ENCODE results near the gene A4GALT.

The A4GALT gene

GRCh38 chr22:42700901-42701300 is 19.8 kb downstream of the A4GALT start:
- DNase-seq (ENCODE audit: low spot score), result no peak

- no peak for DNase-seq (ENCODE audit: low spot score)
Measured at GRCh38 chr22:42700355-42700754, 20.3 kb downstream of the A4GALT start.

- DNase-seq (ENCODE audit: low spot score), result no peak
Measured at GRCh38 chr22:42699976-42700352, 20.7 kb downstream of the A4GALT start.

DNA sequence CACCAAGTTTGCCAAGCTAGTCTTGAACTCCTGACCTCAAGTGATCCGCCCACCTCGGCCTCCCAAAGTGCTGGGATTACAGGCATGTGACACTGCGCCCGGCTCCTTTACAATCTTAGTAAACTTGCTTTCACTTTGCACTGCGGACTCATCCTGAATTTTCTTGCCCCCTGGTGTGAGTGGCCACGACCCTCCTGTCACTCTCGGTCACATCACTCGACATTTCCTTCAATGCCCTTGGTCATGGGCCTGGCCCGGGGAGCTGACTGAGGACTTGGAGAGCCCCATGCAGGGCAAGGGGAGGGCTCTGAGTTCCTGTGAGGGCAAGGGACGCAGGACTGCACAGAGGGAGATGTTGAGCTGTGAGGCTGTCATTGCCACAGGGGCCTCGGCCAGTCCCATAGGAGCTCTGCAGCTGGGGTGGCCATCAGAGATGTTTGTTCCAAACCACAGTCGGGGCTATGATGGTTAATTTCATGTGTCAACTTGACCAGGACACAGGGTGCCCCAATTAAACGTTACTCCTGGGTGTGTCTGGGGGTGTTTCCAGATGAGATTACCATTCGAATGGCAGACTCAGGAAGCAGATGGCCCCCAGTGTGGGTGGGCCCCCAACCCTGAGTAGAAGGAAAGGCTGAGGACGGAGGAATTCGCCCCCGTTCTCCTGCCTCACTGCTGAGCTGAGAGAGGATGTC is 21.2 kb downstream of the A4GALT start:
- no peak for DNase-seq (ENCODE audit: low spot score)

DNA sequence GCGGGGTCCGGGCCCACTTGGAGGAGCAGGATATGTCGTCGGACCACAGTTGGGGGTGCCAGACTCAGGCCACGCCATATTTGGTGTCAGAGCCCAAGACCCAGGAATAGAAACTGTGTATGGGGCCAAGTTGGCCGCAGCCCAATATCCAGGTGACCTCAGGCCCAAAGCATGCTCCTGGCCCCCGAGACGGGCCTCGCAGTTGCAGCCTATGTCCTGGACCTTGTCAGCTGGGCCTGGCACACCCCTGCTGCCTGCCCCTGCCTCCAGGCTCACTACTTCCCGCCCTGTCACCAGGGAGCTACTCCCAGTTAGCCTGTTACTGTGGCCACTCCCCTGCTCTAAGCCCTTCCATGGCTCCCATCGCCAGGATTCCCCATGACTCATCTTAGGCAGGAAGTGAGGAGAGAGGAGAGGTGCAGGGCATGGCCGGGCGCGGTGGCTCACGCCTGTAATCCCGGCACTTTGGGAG is 23.1 kb downstream of the A4GALT start:
- DNase-seq (ENCODE audit: low spot score), result peak; percentile 64

DNA sequence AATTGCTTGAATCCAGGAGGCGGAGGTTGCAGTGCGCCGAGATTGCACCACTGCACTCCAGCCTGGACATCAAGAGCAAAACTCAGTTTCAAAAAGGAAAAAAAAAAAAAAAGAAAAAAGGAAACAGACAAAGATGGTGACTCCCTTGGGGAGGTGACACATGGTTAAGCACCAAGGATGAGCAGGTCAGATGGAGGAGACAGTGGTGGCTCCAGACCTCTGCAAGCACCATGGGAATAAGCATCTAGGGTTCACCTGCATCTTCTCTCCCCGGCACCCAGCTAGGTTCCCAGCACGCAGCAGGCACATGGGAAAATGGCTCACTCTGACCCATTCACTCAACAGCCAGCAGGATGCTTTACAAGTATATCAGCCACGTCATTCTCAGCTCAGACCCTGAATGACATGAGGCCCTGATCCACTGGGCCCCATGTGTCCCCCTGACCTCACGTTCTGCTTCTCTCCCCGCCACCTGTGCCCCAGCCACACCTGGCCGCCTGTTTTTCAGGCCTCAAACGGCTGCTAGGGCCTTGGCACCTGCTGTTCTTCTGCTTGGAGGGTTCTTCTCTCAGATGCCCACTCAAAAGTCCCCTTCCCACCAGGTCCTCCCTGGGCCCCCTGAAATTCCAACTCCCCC is 24.2 kb downstream of the A4GALT start:
- no peak for DNase-seq (ENCODE audit: low spot score)

DNA sequence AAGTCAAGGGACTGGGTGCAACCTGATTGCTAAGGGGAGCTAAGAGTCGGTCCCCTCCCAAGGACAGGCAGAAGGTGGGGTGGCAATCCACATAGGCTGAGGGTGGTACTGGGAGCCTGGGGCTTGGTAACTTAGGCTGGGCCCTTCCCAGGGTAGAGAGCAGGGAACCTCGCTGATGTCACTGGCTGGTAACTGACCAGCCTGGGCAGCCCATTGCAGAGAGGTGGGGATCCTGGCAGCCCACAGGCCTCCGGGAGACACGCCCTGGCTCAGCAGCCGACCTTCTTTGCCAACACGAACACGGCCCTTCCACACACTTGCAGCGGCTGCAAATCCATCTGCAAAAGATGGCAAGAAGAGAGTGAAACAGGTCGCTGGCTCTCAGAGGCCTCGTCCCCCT is 25.4 kb downstream of the A4GALT start:
- no peak for DNase-seq (ENCODE audit: low spot score)

- no peak for DNase-seq (ENCODE audit: low spot score)
Measured at GRCh38 chr22:42693763-42694683, 26.6 kb downstream of the A4GALT start.

DNA sequence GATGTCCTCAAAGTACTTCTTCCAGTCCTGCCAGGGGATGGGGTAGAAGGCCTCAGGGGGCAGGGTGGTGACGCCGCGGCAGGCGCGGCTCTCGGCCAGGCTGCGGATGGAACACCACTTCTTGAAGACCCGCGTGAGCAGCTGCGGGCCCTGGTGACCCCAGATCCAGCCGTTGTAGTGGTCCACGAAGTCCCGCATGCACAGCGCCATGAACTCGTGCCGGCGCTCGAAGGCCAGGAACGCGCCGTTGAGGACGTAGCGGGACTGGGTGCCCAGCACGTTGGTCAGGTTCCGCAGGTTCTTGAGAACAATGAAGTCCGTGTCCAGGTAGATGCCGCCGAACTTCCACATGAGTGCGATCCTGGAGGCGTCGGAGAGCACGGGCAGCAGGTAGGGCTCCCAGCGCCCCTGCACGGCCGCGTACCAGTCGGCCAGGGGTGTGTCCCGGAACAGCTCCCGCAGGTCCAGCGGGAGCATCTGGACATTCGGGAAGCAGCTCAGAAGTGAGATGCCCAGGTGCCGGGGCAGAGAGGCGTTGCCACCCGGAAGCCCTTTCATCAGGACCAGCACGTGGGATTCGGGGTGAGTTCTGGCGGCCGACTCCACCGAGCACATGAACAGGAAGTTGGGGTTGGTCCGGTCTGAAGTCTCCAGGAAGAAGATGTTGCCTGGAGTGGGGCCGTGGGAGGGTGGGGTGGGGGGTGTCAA is 27.5 kb downstream of the A4GALT start:
- no peak for DNase-seq (ENCODE audit: low spot score)

DNA sequence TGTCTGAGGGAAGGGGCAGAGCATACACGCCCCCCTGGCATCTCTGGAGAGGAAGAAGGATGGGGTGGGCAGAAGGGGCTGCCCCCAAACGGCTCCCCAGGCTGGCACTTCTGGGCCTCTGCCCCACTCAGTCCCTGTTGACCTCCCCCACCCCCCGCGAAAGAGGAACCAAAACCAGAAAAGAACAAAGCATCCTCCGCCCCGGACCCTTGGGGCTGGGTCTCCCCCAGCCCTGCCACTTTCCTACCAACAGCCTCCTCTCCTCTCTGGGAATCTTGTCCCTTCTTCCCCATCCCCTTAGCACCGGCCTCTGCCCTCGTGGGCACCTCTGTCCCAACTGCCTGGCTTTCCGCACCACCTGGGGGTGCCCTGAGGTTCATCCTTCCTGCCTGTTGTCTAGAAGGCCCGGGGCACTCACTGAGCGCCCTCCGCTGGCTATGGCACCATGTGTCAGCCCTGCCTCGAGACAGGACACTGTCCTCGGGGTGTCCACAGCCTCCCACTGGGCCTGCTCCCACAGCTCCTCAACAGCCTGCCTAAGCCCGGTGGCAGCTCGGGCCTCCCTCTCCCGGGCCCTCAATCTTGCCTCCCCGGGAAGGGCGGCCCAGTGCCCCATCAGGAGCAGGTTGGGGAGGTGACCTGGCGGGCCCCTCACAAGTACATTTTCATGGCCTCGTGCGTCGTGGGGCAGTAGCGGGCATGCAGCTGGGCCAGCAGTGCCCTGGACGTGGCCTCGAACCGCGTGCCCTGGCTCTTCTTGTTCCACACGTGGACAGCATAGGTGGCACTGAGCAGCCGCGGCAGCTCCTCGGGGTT is 28.2 kb downstream of the A4GALT start:
- no peak for DNase-seq (ENCODE audit: low spot score)

GRCh38 chr22:42691440-42691839 is 29.2 kb downstream of the A4GALT start:
- DNase-seq (ENCODE audit: low spot score), result no peak

DNA sequence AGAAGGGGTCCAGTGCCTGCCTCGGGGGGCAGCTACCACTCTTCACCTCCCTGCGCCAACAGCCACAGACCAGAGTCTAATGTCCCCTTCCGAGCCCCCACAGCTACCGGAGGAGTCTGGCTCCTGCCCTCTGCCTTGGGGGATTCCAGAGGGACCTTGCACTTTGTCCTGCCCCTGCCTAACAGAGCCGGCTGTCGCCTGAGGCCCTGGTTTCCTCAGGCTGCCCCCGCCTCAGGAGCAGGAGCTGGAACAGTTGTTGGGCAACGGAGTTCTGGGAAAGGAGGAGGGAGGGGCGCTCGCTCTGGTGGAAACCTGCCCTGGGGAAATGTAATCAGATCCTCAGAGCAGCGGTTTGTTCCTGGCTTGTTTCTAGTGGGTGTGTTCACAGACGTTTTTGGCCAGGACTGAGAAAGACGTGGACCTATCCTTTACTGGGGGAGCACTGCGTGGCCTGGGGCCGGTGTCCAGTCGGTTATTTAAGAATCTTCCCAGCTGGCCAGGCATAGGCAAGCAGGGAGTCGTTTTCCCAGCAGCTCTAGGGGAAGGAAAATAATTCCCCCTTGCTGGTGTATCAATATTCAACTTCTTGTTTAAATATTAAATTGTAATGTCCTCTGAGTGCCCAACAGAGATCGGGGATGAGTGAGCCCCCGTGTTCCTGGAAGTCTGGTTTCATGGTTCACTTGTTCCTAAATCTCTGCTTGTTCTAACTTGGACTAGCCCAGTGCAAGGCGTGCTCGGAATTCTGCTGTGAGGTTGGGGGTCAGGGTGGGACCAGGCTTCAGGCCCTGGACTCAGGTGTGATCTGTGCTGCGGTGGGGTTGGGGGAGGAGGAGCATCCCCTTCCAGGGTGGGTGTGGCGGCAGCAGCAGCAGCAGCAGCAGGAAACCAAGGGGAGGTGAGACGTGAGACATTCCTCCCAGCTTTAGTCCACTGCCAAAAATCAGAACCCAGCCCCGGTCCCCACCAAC is 32.1 kb downstream of the A4GALT start:
- DNase-seq (ENCODE audit: low spot score), result peak; percentile 52

GRCh38 chr22:42686756-42687491 is 33.7 kb downstream of the A4GALT start:
- DNase-seq (ENCODE audit: low spot score), result no peak

DNA sequence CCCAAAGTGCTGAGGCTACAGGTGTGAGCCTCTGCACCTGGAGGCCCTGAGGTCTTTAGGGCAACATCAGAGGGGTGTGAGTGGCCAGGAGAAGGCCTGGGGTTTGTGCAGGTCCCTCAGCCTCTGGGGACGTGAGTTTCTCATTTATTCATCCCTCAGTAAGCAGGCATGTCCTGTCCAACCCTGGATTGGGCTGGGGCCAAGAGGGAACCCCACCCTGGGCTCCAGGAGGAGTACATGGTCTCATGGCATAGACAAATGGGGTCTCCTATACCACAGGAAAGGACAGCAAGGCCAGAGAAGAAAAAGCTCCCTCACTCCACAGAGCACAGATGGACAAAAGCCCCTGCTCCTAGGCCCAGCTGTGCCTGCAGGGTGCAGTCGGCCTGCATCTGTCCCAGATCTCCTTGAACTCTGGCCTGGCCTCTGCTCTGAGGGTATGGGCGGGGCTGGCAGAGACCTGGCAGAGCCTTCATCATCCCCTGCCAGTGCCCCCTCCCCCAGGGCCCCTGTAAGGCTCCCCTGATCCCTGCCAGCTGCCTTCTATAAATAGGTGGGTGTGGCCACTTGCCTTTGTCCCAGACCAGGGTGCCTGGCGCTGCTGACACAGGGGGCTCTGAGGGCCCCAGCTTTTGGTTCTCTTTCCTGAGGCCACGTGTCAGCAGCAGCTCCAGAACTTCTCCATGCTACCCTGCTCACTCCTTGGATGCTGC is 34.6 kb downstream of the A4GALT start:
- no peak for DNase-seq (ENCODE audit: low spot score)

DNA sequence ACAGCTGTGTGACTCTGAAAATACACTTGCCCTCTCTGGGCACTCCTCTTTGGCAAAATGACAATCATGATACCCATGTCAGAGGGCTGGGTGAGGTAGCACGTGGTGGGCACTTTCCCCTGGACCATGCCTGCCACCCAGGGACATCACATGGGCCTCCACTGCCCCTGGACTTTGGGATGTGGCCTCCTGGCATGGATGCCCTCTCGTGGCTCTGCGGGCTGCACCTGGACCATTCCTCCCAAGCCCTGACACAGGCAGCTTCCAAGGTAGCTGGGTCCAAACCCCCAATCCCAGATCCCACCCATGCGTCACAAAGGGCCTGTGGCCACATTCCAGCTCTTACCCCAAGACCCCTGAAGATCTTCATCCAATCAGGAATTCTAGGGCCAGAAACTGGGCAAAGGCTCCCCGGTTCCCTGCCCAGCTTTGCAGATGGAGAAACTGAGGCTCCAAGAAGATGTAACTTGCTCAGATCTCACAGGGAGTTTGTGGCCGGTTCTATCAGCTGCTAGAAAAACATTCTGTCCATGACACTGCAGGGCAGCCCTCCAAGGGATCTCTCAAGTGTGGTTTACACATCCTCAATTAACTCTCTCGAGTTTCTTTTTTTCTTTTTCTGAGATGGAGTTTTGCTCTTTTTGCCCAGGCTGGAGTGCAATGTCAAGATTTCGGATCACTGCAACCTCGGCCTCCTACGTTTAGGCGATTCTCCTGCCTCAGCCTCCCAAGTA is 36.0 kb downstream of the A4GALT start:
- DNase-seq (ENCODE audit: low spot score), result no peak

GRCh38 chr22:42683578-42684283 is 36.9 kb downstream of the A4GALT start:
- no peak for DNase-seq (ENCODE audit: low spot score)

GRCh38 chr22:42682113-42682851 is 38.4 kb downstream of the A4GALT start:
- no peak for DNase-seq (ENCODE audit: low spot score)
